ENCODE measurements around the gene USP54. TPM values are rescaled to one million over a fixed set of nuclear protein-coding genes. Genes with fewer than 3 reads are reported as not detected.

Gene USP54
- total RNA-seq, 1 donor from 2014 or later: 64.2 TPM

- no peak for DNase-seq (ENCODE audit: low read depth)
- no peaks in the 10 kb centered on the region for H3K27me3 ChIP-seq (ENCODE audit: control insufficient read depth, insufficient read depth, low read length)
- no peaks in the 10 kb centered on the region for H3K36me3 ChIP-seq (ENCODE audit: control insufficient read depth, insufficient read depth, low read length)
- no peak overlapping the region for H3K4me3 ChIP-seq (ENCODE audit: low read depth, low read length)
- TF ChIP-seq, protein P1, sequence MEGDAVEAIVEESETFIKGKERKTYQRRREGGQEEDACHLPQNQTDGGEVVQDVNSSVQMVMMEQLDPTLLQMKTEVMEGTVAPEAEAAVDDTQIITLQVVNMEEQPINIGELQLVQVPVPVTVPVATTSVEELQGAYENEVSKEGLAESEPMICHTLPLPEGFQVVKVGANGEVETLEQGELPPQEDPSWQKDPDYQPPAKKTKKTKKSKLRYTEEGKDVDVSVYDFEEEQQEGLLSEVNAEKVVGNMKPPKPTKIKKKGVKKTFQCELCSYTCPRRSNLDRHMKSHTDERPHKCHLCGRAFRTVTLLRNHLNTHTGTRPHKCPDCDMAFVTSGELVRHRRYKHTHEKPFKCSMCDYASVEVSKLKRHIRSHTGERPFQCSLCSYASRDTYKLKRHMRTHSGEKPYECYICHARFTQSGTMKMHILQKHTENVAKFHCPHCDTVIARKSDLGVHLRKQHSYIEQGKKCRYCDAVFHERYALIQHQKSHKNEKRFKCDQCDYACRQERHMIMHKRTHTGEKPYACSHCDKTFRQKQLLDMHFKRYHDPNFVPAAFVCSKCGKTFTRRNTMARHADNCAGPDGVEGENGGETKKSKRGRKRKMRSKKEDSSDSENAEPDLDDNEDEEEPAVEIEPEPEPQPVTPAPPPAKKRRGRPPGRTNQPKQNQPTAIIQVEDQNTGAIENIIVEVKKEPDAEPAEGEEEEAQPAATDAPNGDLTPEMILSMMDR (IDR thresholded peaks at IDR 0.05; ENCODE audit: insufficient read depth, low read length, poor library complexity, severe bottlenecking): no peak
Measured at GRCh38 chr10:73467206-73467605, 123.9 kb downstream of the USP54 start.

DNA sequence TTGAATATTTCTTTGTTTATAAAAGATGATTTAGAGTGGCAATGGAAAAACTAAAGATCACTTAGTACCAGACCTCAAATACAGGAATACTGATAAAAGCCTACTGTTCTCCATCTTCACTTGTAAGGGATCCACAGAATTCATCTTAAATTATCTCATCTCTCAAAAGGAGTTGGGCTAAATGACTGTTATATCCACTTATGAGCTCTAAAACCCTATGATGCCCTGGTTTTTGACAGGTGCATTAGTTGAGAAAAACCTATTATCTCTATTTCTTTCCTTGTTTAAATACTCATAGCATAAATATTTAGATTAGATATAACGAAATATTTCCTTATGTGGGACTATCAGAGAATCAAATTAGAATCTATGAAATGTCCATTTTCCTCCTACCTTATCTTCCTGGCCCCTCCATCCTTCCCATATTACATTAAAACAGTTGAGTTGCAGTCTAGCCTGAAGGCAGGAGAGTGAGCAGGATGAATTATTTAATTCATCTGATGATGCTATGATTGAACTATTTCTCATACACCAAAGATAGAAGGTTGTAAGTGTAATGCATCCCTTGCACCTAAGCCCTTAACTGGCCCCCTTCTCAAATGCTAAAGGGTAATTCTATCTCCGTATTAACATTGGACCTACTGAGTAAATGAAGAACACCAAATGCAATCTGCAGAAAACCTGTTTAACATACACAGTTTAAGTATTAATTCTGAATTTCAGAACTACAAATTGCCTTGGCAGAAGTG lies 125.0 kb downstream of the USP54 start:
- TF ChIP-seq, protein P1 (IDR thresholded peaks at IDR 0.05; ENCODE audit: insufficient read depth, low read length, poor library complexity, severe bottlenecking): no peak
- Histone ChIP-seq H3K4me3 (ENCODE audit: low read depth, low read length) (no peak overlapping the region), H3K27me3 (ENCODE audit: control insufficient read depth, insufficient read depth, low read length) (no peaks in the 10 kb centered on the region), H3K36me3 (ENCODE audit: control insufficient read depth, insufficient read depth, low read length) (no peaks in the 10 kb centered on the region)
- no peak for DNase-seq (ENCODE audit: low read depth)

DNA sequence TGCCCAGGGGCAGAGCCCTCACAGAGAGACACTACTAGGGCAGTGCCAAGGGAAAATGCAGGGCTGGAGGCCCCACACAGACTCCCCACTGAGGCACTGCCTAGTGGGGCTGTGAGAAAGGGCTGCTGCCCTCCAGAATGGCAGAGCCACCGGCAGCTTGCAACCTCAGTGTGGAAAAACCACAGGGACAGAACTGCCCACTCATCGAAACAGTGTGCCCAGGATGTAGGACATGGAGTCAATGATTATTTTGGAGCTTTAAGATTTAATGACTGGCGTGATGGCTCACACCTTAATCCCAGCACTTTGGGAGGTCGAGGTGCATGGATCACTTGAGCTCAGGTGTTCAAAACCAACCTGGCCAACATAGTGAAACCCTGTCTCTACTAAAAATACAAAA lies 130.2 kb downstream of the USP54 start:
- Histone ChIP-seq H3K27me3 (ENCODE audit: control insufficient read depth, insufficient read depth, low read length) (no peaks in the 10 kb centered on the region), H3K36me3 (ENCODE audit: control insufficient read depth, insufficient read depth, low read length) (no peaks in the 10 kb centered on the region), H3K4me3 (ENCODE audit: low read depth, low read length) (no peak overlapping the region)
- no peak for DNase-seq (ENCODE audit: low read depth)
- TF ChIP-seq, protein P1 (IDR thresholded peaks at IDR 0.05; ENCODE audit: insufficient read depth, low read length, poor library complexity, severe bottlenecking): no peak

DNA sequence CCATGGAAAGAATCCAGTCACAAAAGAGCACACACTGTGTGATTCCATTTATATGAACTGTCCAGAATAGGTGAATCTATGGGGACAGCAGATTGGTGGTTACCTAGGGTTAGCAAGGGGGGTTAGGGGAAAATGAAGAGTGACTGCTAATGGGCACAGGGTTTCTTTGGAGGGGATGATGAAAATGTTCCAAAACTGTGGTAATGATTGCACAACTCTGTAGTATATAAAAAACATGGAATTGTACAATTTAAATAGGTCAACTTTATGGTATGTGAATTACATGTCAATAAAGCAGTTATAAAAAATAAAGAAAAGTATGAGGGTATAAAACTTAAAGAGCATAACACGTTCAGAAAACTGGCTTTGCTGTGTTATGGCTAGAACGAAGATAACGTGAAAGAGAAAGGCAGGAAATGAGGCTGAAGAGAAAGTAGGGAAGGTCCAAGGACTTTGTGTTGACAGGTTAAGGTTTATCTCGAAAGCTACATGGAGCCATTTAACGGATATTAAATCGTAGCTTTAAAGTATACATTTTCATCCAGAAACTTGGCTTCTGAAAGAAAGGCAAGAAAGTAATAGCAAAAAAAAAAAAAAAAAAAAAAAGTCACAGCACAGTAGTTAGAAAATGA lies 131.3 kb downstream of the USP54 start:
- H3K36me3 ChIP-seq (ENCODE audit: control insufficient read depth, insufficient read depth, low read length): no peaks in the 10 kb centered on the region
- TF ChIP-seq, protein P1 (IDR thresholded peaks at IDR 0.05; ENCODE audit: insufficient read depth, low read length, poor library complexity, severe bottlenecking): no peak

DNA sequence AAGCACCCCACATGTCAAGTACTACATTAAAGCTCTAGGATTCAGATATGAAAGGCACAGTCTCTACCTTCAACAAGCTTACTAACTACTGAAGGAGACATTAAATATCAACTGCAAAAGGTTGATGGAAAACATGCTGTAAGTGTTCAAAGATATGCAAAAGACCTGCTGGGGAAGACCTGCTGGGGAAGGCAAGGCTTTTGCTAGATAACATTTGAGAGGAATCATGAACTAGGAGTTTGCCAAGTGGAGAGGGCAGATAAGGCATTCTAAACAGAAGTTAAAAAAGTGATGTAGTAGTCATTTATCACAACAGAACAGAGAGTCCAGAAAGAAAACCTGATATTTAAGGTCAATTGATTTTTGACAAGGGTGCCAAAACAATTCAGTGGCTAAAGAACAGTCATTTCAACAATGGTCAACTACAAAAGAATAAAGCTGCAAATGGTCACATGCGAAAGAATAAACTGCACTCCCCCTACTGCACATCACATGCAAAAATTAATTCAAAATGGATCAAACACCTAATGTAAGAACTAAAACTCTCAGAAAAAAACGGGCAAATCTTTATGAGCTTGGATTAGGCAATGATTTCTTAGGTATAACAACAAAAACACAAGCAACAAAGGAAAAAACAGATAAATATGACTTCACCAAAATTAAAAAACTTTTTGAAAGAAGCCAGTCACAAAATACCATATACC lies 134.8 kb downstream of the USP54 start:
- no peak overlapping the region for H3K4me3 ChIP-seq (ENCODE audit: low read depth, low read length)
- DNase-seq (ENCODE audit: low read depth): no peak
- TF ChIP-seq, protein P1 (IDR thresholded peaks at IDR 0.05; ENCODE audit: insufficient read depth, low read length, poor library complexity, severe bottlenecking): no peak
- no peaks in the 10 kb centered on the region for H3K36me3 ChIP-seq (ENCODE audit: control insufficient read depth, insufficient read depth, low read length)
- H3K27me3 ChIP-seq (ENCODE audit: control insufficient read depth, insufficient read depth, low read length): no peaks in the 10 kb centered on the region

More for the DNA sequence above, 131.3 kb downstream of the USP54 start:
- DNase-seq (ENCODE audit: low read depth): no peak
- no peaks in the 10 kb centered on the region for H3K27me3 ChIP-seq (ENCODE audit: control insufficient read depth, insufficient read depth, low read length)
- no peak overlapping the region for H3K4me3 ChIP-seq (ENCODE audit: low read depth, low read length)
